ENCODE measurements around the gene ATP5F1E.

DNA sequence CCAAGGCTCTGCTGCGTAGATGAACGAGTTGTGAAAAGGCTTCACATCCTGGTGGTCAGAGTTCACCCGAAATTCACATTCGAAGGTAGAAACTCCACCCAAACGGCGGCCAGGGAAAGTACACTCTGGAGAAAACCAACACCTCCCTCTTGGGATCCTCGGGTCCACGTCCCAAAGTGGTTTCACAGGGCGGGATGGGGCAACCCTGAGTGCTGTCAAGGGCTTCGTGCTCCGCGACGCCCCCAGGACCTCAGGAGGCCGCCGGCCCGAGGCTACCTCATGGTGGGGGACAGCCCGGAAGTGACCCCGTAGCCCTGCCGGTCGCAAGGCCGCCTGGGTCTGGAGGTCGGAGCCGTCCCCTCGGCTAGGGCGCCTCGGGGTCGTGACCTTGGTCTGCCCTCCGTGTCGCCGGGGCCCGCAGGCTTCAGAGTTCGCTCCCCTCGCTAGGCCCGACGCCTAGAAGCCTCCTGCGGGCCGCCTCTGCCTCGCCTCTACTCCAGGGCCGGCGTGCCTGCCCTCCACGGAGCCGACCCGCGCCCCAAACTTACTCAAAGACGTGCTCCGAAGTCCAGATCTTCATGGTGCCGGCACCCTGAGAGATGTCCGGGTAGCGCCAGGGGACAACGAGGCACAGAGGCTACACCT is 10.1 kb upstream of the ATP5F1E start, which contains the start of gene PRELID3B:
- TF ChIP-seq FOXA1 (IDR thresholded peaks at IDR 0.05) (no peak), TARDBP (IDR thresholded peaks at IDR 0.05) (no peak), SP1 (IDR thresholded peaks at IDR 0.05) (no peak), SUZ12 (IDR thresholded peaks at IDR 0.05) (no peak), ZNF384 (IDR thresholded peaks at IDR 0.05) (no peak), BHLHE40 (IDR thresholded peaks at IDR 0.05; ENCODE audit: borderline replicate concordance) (no peak), CTBP1 (IDR thresholded peaks at IDR 0.05; ENCODE audit: borderline replicate concordance) (no peak), NFRKB (IDR thresholded peaks at IDR 0.05) (no peak), HDGF (IDR thresholded peaks at IDR 0.05; ENCODE audit: borderline replicate concordance) (no peak), FOXM1 (IDR thresholded peaks at IDR 0.05; ENCODE audit: borderline replicate concordance) (no peak), ELF4 (IDR thresholded peaks at IDR 0.05) (no peak), FOXK2 (IDR thresholded peaks at IDR 0.05) (no peak)

Measured in HEK293T (cell line).